Measurements from ENCODE around the gene ITGB3BP. TPM values are rescaled to one million over a fixed set of nuclear protein-coding genes. Genes with fewer than 3 reads are reported as not detected.

ITGB3BP gene
- polyA plus RNA-seq, 1 donor (not counting 4 experiments of a cell fraction or from before 2014, with no cell fraction given): 19.5 TPM

DNA sequence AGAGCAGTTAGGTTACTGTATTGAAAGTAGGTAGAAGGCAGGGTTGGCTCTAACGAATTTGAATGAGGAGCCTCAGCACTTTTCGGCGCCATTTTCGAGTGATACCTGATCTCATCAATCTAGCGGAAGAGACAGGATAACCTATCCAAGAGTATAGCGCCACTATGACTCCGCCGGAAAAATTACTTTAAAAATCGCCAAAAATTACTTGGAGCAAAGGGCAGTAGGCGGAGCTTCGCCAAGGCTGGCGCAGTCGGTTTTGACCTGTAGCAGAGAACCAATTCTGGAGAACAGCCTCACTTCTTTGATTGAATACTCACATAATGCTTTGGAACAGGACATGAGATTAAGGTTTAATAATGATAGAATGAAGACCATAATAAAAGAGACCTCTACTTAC is 25.9 kb upstream of the ITGB3BP start:
- FAIRE-seq (no peak), DNase-seq (ENCODE audit: low read depth, low spot score) (no peak)
- Histone ChIP-seq H4K20me1 (ENCODE audit: control insufficient read depth, extremely low read depth, insufficient read depth, low read length) (no peaks in the 10 kb centered on the region), H3K9me1 (ENCODE audit: control insufficient read depth, extremely low read depth, insufficient read depth, low read length) (no peaks in the 10 kb centered on the region), H3K27ac (ENCODE audit: control insufficient read depth, insufficient read depth, low read length) (no peak overlapping the region), H3K4me3 (ENCODE audit: control insufficient read depth in 2 of 3, extremely low read depth in 1 of 3, insufficient read depth in 2 of 3, low read depth in 1 of 3, low read length in 3 of 3) (no peak overlapping the region), H3K27me3 (ENCODE audit: control insufficient read depth, extremely low read depth, insufficient read depth, low read length) (no peaks in the 10 kb centered on the region), H2AFZ (ENCODE audit: control insufficient read depth, low read length) (no peak overlapping the region), H3K4me2 (ENCODE audit: control insufficient read depth, extremely low read depth, insufficient read depth, low read depth, low read length) (no peak overlapping the region), H3K79me2 (ENCODE audit: control insufficient read depth, insufficient read depth, low read length) (no peaks in the 10 kb centered on the region), H3K9ac (ENCODE audit: control insufficient read depth, extremely low read depth, insufficient read depth, low read length) (no peak overlapping the region), H3K4me1 (ENCODE audit: control insufficient read depth, extremely low read depth, insufficient read depth, low read length) (peaks cover 25% of the 10 kb centered on the region), H3K9me3 (ENCODE audit: control insufficient read depth, low read depth, low read length) (no peaks in the 10 kb centered on the region), H3K36me3 (ENCODE audit: control insufficient read depth in 2 of 2, extremely low read depth in 1 of 2, insufficient read depth in 2 of 2, low read length in 2 of 2) (no peaks in the 10 kb centered on the region)
- TF ChIP-seq, protein P1, sequence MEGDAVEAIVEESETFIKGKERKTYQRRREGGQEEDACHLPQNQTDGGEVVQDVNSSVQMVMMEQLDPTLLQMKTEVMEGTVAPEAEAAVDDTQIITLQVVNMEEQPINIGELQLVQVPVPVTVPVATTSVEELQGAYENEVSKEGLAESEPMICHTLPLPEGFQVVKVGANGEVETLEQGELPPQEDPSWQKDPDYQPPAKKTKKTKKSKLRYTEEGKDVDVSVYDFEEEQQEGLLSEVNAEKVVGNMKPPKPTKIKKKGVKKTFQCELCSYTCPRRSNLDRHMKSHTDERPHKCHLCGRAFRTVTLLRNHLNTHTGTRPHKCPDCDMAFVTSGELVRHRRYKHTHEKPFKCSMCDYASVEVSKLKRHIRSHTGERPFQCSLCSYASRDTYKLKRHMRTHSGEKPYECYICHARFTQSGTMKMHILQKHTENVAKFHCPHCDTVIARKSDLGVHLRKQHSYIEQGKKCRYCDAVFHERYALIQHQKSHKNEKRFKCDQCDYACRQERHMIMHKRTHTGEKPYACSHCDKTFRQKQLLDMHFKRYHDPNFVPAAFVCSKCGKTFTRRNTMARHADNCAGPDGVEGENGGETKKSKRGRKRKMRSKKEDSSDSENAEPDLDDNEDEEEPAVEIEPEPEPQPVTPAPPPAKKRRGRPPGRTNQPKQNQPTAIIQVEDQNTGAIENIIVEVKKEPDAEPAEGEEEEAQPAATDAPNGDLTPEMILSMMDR (optimal IDR thresholded peaks at IDR 0.05 in 1 of 3, IDR thresholded peaks at IDR 0.05 in 1 of 3, conservative IDR thresholded peaks at IDR 0.05 in 1 of 3; ENCODE audit: extremely low read depth in 1 of 3, insufficient read depth in 2 of 3, low read length in 3 of 3): no peak
- no peak for TF ChIP-seq EZH2 (IDR thresholded peaks at IDR 0.05; ENCODE audit: low read length)
- dilution Hi-C loops (cut with MboI; ENCODE audit: extremely low pct_ligation_motif_present, low sequenced_read_pairs): no loop called here

- no peaks in the 10 kb centered on the region for H3K36me3 ChIP-seq (ENCODE audit: control insufficient read depth in 2 of 2, extremely low read depth in 1 of 2, insufficient read depth in 2 of 2, low read length in 2 of 2)
- no peaks in the 10 kb centered on the region for H3K9me1 ChIP-seq (ENCODE audit: control insufficient read depth, extremely low read depth, insufficient read depth, low read length)
- no peak for DNase-seq (ENCODE audit: low read depth, low spot score)
- no peak for TF ChIP-seq EZH2 (IDR thresholded peaks at IDR 0.05; ENCODE audit: low read length)
- TF ChIP-seq, protein P1 (optimal IDR thresholded peaks at IDR 0.05 in 1 of 3, IDR thresholded peaks at IDR 0.05 in 1 of 3, conservative IDR thresholded peaks at IDR 0.05 in 1 of 3; ENCODE audit: extremely low read depth in 1 of 3, insufficient read depth in 2 of 3, low read length in 3 of 3): no peak
- dilution Hi-C loops (cut with MboI; ENCODE audit: extremely low pct_ligation_motif_present, low sequenced_read_pairs): no loop called here
- H3K79me2 ChIP-seq (ENCODE audit: control insufficient read depth, insufficient read depth, low read length): no peaks in the 10 kb centered on the region
- peak overlapping the region; percentile 52 for H3K9ac ChIP-seq (ENCODE audit: control insufficient read depth, extremely low read depth, insufficient read depth, low read length)
- H4K20me1 ChIP-seq (ENCODE audit: control insufficient read depth, extremely low read depth, insufficient read depth, low read length): no peaks in the 10 kb centered on the region
- no peaks in the 10 kb centered on the region for H3K9me3 ChIP-seq (ENCODE audit: control insufficient read depth, low read depth, low read length)
- H2AFZ ChIP-seq (ENCODE audit: control insufficient read depth, low read length): peak overlapping the region; percentile 69
- peak overlapping the region; percentile 82 for H3K27ac ChIP-seq (ENCODE audit: control insufficient read depth, insufficient read depth, low read length)
- H3K4me1 ChIP-seq (ENCODE audit: control insufficient read depth, extremely low read depth, insufficient read depth, low read length): peaks cover 25% of the 10 kb centered on the region
- H3K4me2 ChIP-seq (ENCODE audit: control insufficient read depth, extremely low read depth, insufficient read depth, low read depth, low read length): no peak overlapping the region
- no peak for FAIRE-seq
- no peak overlapping the region for H3K4me3 ChIP-seq (ENCODE audit: control insufficient read depth in 2 of 3, extremely low read depth in 1 of 3, insufficient read depth in 2 of 3, low read depth in 1 of 3, low read length in 3 of 3)
- no peaks in the 10 kb centered on the region for H3K27me3 ChIP-seq (ENCODE audit: control insufficient read depth, extremely low read depth, insufficient read depth, low read length)
Observed at GRCh38 chr1:63548303-63548702, 25.3 kb upstream of the ITGB3BP start.
